ENCODE results near the gene CLEC3B. TPM values are rescaled to one million over a fixed set of nuclear protein-coding genes. Genes with fewer than 3 reads are reported as not detected.
A peak's percentile ranks its signal among the peaks of the same experiment; 100 is the strongest.

CLEC3B gene
- total and polyA plus RNA-seq, 8 donors = 16.7 to 199 (median 27.5) TPM; not detected in 2

DNA sequence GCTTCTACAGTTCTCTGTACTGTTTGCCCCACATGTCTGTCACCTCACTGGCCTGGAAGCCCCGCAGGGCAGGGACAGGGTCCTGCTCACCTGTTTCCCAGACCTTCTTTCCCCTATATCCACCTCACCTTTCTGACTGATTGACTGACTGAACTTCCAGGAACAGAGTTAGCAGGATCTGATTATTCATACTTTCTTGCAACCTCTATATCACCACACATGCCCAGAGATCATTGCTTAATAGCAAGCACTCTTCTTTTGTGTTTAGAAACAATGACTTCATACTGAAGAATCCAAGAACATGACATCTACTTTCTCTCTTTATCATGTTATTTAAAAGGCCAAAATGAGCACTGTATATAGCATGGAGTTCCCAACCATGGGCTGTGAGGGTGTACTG lies 18.0 kb upstream of the CLEC3B start:
- Histone ChIP-seq H3K36me3 (peaks cover 10 to 74% (median 70%) of the 10 kb centered on the region in 4 donors), H3K4me1 (peaks cover 4 to 30% (median 23%) of the 10 kb centered on the region in 4 donors), H3K9me3 (no peaks in the 10 kb centered on the region), H3K27ac (no peak overlapping the region), H3K27me3 (no peaks in the 10 kb centered on the region), H3K4me3 (no peak overlapping the region)
- intact Hi-C loops (cut with DNase I; ENCODE audit: low total_unique reads) = no loop called here
- WGBS, 5 donors = 94 to 100% (median 100%) methylated on average over 1 of the region's 1 CpG
- TF ChIP-seq POLR2A (IDR thresholded peaks at IDR 0.05) (no peak), EP300 (IDR thresholded peaks at IDR 0.05) (no peak), POLR2AphosphoS5 (IDR thresholded peaks at IDR 0.05) (no peak)
- TF ChIP-seq, protein P1, sequence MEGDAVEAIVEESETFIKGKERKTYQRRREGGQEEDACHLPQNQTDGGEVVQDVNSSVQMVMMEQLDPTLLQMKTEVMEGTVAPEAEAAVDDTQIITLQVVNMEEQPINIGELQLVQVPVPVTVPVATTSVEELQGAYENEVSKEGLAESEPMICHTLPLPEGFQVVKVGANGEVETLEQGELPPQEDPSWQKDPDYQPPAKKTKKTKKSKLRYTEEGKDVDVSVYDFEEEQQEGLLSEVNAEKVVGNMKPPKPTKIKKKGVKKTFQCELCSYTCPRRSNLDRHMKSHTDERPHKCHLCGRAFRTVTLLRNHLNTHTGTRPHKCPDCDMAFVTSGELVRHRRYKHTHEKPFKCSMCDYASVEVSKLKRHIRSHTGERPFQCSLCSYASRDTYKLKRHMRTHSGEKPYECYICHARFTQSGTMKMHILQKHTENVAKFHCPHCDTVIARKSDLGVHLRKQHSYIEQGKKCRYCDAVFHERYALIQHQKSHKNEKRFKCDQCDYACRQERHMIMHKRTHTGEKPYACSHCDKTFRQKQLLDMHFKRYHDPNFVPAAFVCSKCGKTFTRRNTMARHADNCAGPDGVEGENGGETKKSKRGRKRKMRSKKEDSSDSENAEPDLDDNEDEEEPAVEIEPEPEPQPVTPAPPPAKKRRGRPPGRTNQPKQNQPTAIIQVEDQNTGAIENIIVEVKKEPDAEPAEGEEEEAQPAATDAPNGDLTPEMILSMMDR (IDR thresholded peaks at IDR 0.05) = no peak
- no peak for DNase-seq

GRCh38 chr3:45009868-45010267 lies 16.2 kb upstream of the CLEC3B start:
- no peak for DNase-seq
- Histone ChIP-seq H3K27ac (peak overlapping the region in 1 of 5 donors; percentile 78), H3K27me3 (no peaks in the 10 kb centered on the region), H3K4me1 (peaks cover 7 to 41% (median 23%) of the 10 kb centered on the region in 4 donors), H3K9me3 (no peaks in the 10 kb centered on the region), H3K4me3 (no peak overlapping the region), H3K36me3 (peaks cover 10 to 71% (median 65%) of the 10 kb centered on the region in 4 donors)
- TF ChIP-seq EP300 (IDR thresholded peaks at IDR 0.05) = no peak
- 93 to 97% (median 97%) methylated on average over 1 of the region's 1 CpG for WGBS, 5 donors
- intact Hi-C loops (cut with DNase I; ENCODE audit: low total_unique reads) = no loop called here

DNA sequence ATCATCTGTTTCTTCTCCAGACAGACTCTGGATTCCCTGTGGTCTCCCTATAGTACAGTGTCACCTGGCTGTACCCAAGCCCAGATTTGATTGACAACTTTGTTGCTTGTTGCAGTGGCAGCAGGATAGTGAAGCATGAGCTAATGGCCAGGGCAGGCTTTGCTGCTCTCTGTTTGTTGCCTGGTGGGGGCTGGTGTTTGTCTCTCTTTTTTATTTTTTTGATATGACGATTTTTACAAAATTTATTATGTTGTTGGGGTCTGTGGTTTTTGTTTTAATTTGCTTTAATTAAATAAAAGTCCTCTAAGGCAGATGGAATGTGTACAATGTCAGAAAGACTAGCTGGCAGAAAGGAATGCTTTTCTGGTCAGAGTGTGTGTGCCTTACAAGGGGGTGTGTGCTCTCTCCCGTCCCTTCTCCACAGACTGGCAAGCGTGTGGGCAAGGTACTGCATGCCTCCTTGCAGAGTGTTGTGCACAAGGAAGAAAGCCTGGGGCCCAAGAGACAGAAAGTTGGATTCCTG lies 15.2 kb upstream of the CLEC3B start:
- peak overlapping the region in 4 of 5 donors; percentile 64 to 78 (median 76) for H3K27ac ChIP-seq
- TF ChIP-seq POLR2A (IDR thresholded peaks at IDR 0.05) (no peak), EP300 (IDR thresholded peaks at IDR 0.05) (no peak), POLR2AphosphoS5 (IDR thresholded peaks at IDR 0.05) (no peak)
- TF ChIP-seq, protein P1 (IDR thresholded peaks at IDR 0.05) = no peak
- 62 to 78% (median 67%) methylated on average over 3 of the region's 3 CpGs for WGBS, 5 donors
- no peak for DNase-seq
- H3K4me3 ChIP-seq = no peak overlapping the region
- peaks cover 11 to 71% (median 65%) of the 10 kb centered on the region in 4 donors for H3K36me3 ChIP-seq
- H3K9me3 ChIP-seq = no peaks in the 10 kb centered on the region
- H3K27me3 ChIP-seq = no peaks in the 10 kb centered on the region
- intact Hi-C loops (cut with DNase I; ENCODE audit: low total_unique reads) = no loop called here
- H3K4me1 ChIP-seq = peaks cover 7 to 41% (median 23%) of the 10 kb centered on the region in 4 donors

DNA sequence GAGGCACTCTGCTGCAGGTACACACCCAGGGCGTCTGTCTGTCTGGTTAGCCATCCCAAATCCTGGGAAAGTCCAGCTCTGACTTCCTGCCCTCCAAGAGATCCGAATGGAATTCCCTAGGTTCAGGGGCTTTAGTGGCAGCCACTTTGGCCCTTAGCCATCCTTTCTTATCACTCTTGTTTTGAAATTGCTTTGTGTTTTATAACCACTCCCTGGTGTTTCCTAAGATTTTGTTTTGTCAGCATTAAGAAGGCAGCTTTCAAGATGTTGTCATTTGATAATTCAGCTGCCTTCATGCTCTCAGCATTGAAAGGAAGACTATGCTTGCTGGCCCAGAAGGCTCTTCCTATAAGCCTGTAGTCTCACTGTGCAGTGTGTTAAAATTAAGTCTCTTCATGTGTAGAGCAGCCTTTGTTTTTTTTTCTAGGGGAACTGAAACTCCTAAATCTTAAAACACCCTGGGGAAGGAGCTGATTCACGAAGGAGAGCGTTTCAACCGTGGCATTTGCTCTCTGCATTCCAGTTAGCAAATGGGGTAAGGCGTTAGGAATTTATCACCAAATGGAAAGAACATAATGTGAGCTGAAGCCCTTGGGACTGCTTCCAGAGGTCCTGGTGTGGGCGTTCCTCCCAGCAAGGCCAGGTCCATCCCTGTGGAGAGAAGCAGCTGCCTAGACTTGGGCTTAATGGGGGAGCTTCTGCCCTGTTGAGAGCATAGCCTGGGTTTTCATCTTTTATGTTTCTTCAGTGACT lies 14.2 kb upstream of the CLEC3B start:
- Histone ChIP-seq H3K9me3 (no peaks in the 10 kb centered on the region), H3K27ac (peak overlapping the region in 4 of 5 donors; percentile 64 to 78 (median 76)), H3K4me1 (peaks cover 7 to 41% (median 23%) of the 10 kb centered on the region in 4 donors), H3K27me3 (no peaks in the 10 kb centered on the region), H3K4me3 (no peak overlapping the region), H3K36me3 (peaks cover 10 to 69% (median 60%) of the 10 kb centered on the region in 4 donors)
- intact Hi-C loops (cut with DNase I; ENCODE audit: low total_unique reads) = no loop called here
- TF ChIP-seq EP300 (IDR thresholded peaks at IDR 0.05) (no peak), POLR2A (IDR thresholded peaks at IDR 0.05) (no peak), POLR2AphosphoS5 (IDR thresholded peaks at IDR 0.05) (peak in 2 of 3 donors; percentile 22 to 52)
- TF ChIP-seq, protein P1 (IDR thresholded peaks at IDR 0.05) = no peak
- WGBS, 5 donors = 38 to 53% (median 43%) methylated on average over 7 of the region's 7 CpGs
- DNase-seq = peak; percentile 39 to 58
